ENCODE results near the gene SLC51B.
"Not testable (repeated sequence)": the region's sequence is repeated elsewhere in the genome, so short reads cannot be mapped to it uniquely, and the experiment has no call there.

Gene SLC51B

GRCh38 chr15:65082303-65082953 is 37.2 kb downstream of the SLC51B start:
- H3K4me3 ChIP-seq (ENCODE audit: low read depth, low read length): no peak overlapping the region

- no peak overlapping the region for H3K4me3 ChIP-seq (ENCODE audit: low read depth, low read length)
Observed at GRCh38 chr15:65083262-65083701, 38.1 kb downstream of the SLC51B start.

- no peak overlapping the region for H3K4me3 ChIP-seq (ENCODE audit: low read depth, low read length)
Observed at GRCh38 chr15:65084500-65085206, 39.5 kb downstream of the SLC51B start.

- no peak overlapping the region for H3K4me3 ChIP-seq (ENCODE audit: low read depth, low read length)
Observed at GRCh38 chr15:65085207-65085753, 40.1 kb downstream of the SLC51B start.

GRCh38 chr15:65085990-65086679 is 40.9 kb downstream of the SLC51B start:
- no peak overlapping the region for H3K4me3 ChIP-seq (ENCODE audit: low read depth, low read length)

- H3K4me3 ChIP-seq (ENCODE audit: low read depth, low read length): no peak overlapping the region
Observed at GRCh38 chr15:65086680-65087111, 41.5 kb downstream of the SLC51B start.

- H3K4me3 ChIP-seq (ENCODE audit: low read depth, low read length): no peak overlapping the region
Observed at GRCh38 chr15:65087411-65087810, 42.2 kb downstream of the SLC51B start.

DNA sequence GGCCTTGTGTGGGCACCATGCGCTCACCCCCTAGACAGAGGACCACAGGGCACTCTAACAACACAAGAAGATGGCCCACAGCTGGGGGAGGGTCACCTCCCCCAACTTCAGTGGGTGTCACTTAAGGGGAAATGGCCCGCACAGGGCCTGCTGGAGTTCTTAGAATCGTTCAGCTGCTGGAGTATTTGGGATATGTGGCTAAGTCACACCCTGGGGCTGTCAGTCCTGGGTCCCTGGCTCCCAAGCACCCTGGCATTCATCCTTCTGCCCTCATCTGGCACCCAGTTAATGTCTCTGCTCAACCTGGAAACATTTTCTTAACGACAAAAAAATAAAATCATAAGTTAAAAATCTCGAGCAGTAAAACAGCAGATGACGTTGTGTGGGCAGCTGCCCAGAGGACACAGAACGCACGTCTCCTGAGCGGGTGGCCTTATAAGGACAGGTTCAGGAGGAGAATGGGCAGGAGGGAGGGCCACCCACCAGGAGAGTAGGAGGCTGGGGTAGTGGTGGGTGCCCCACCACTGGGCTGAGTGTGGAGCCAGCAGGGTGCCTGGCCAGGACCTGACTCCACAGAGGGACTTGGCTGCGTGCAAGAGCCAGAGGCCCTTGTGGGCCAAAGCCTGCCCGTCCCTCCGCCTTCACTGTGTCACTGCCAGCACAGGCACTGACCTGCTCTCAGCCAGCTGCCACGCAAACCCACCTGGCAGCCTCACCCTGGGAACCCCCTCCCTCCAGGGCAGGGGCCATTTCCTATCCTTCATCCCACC is 42.9 kb downstream of the SLC51B start:
- no peak overlapping the region for H3K4me3 ChIP-seq (ENCODE audit: low read depth, low read length)

- H3K4me3 ChIP-seq (ENCODE audit: low read depth, low read length): no peak overlapping the region
Observed at GRCh38 chr15:65088643-65089021, 43.4 kb downstream of the SLC51B start.

DNA sequence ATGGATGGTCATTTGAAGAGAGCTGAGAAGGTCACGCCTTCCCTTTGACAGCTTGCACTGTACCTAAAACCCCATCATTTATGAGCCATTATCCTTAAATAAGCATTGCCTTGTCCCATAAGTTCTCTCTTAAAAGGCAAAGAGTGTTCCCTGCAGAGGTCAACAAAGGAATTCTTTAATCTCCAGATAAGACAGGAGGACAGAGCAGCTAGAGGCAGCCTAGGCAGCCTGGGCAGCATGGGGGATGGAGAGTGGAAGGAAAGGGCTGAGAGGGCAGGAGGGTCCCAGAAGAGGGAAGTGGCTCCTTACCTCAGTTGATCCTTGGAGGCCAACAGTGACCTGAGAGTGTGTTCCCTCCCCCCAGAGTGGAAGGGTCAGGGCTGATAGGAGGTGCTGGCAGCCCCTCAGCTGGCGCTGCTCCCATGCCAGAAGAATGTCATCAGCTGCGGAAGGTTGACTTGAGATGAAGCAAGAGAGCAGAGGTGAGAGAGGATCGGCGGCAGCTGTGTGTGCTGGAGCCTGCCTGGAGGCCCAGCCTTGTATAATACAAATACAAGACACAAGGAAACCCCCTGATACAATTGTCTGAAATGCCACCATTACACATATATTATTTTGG is 44.1 kb downstream of the SLC51B start:
- no peak overlapping the region for H3K4me3 ChIP-seq (ENCODE audit: low read depth, low read length)

DNA sequence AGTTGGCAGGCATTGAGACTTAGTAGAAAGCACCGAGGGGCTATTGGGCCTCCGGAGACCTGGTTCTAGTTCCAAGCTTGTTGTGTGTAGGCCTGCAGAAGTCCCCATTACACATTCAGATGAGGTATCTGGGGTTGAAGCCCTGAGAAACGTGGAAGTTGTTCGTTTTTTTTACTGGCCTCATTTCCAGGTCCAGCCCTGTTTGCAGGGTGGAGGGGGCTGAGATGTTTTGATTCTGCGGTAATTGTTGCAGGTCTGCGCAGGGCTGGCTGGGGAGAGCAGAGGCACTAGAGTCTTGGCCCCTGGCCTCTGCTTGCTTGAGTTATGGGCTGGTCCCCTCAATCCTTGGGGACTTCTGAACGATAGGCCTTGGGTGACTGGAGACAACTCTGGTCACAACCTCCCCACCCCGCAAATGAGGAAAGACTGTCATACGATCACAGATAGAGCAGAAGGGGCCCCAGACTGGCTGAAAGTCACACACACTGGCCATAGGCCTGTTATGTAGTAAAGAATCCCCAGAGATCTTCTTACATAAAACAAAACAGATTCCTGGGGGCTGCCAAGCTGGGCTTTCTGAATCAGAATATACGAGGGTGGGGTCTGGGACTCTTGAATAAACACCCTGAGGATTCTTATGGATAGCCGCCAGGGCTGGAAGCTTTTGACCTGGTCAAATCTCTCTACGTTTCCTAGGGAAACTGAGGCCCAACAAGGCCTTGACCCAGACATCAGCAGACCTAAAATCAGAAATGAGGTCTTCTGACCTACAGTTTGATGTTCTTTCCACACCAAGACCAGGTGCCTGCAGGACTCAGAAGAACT is 47.0 kb downstream of the SLC51B start:
- H3K4me3 ChIP-seq (ENCODE audit: low read depth, low read length): no peak overlapping the region

DNA sequence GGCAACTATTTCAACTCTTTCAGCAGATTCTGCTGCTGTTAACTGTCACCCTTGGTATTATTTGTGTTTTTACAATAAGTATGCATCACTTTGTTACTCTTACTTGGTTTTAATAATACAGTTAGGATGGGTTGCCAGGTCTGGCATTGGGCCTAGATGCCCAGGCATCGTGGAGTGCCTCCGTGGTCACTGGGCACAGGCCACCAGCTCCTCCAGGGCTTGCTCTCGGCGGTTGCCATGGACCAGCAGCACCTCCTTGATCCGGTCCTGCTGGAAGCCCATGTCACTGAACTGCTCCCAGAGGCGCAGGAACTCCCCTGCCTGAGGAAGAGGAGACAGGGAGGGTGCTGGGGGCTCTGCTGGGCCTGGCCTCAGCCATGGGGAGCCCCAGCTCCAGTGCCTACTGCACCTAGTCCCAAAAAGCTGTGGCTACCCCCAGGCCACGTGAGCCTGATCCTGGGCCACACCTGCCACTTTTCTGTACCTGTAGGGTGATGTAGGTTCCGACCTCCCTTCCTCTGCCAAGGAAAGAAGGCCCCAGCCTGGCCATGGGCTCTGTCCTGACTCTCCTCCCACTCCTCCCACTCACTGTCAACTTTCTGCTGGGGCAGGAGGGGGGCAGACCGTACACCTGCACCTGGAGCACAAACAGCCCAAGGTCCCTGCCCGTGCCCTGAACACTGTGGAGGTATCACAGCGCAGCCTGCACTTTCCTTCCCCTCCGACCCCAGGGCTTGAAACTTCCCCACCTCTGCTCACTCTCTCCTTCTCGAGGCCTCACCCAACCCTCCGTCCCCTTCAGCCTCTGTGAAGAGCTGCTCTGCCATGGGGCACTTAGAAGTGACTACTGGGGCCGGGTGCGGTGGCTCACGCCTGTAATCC is 48.0 kb downstream of the SLC51B start:
- H3K4me3 ChIP-seq (ENCODE audit: low read depth, low read length): no peak overlapping the region

DNA sequence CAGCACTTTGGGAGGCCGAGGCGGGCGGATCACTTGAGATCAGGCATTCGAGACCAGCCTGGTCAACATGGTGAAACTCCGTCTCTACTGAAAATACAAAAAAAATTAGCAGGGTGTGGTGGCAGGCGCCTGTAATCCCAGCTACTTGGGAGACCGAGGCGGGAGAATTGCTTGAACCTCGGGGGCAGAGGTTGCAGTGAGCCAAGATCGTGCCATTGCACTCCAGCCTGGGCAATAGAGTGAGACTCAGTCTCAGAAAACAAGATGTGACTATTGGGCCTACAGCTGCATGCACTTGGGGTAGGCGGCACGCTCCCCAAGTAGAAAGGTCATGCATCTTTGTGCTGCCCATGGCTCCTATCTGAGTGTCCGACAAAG is 48.6 kb downstream of the SLC51B start:
- not testable (repeated sequence) for H3K4me3 ChIP-seq (ENCODE audit: low read depth, low read length)

DNA sequence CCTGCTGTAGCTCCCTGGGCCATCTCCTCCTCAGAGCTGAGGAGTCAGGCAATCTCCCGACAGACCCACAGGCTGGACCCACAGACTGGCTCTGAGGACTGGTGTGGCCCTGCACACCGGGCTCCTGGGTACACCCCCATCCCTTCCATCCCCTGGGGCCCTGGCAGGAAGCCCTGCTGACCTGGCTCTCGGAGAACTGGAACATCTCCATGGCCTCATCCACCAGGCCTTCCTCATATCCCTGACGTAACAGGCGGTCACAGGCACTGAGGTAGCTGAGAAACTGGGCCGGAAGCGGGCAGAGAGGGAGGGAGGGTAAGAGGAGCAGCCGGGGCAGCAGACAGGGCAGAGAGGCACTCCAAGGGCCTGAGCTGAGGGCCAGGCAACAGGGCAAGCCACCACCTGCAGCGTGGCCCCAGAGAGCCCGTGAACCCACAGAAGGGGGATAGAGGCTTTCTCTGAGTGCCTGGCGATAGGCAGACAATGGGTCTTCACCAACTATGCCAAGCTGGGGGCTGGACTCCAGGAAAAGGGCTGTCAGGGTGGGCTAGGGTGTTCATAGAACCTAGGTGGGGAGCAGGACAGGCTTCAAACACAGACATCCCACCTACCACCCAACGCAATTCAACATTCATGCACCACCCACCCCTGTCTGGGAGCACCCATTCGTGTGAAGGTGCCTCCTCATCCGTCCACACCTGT is 49.3 kb downstream of the SLC51B start:
- no peak overlapping the region for H3K4me3 ChIP-seq (ENCODE audit: low read depth, low read length)

GRCh38 chr15:65095011-65095746 is 50.0 kb downstream of the SLC51B start:
- H3K4me3 ChIP-seq (ENCODE audit: low read depth, low read length): no peak overlapping the region

- no peak overlapping the region for H3K4me3 ChIP-seq (ENCODE audit: low read depth, low read length)
Observed at GRCh38 chr15:65095747-65096104, 50.5 kb downstream of the SLC51B start.
